Measurements from ENCODE around the gene TCL1B. TPM values are rescaled to one million over a fixed set of nuclear protein-coding genes. Genes with fewer than 3 reads are reported as not detected.

TCL1B gene
- total and polyA plus RNA-seq, 3 experiments from 2014 or later, result not detected

DNA sequence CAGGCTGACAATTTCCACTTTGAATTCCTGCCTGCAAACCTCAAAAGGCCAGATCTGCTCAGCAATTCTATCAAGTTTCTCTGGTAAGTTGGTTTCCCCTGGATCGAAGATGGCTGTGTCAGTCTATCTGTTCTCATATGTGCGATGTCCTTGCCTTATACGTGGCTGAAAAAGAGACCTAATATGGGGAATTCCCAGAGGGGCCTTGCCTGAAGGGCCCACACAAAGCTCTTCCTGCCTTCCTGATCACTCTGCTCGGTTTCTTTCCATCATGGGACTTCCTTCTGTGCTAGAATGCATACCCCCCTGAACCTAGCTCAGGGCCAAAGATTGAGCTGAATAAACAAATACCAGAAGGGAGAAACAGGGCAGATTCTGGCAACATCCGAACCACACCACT is 13.2 kb downstream of the TCL1B start:
- Mint-ChIP-seq H3K27me3 (peaks cover 11 to 59% of the 10 kb centered on the region in 2 donors), H3K27ac (no peak overlapping the region), H3K4me1 (no peaks in the 10 kb centered on the region), H3K36me3 (no peaks in the 10 kb centered on the region), H3K9me3 (peaks cover 0 to 2% (median 0%) of the 10 kb centered on the region in 5 donors), H3K4me3 (no peak overlapping the region)
- H3K27ac ChIP-seq (ENCODE audit: low read depth, low read length), result no peak overlapping the region
- H3K27me3 ChIP-seq (ENCODE audit: insufficient read depth, low read length, poor library complexity, severe bottlenecking), result no peaks in the 10 kb centered on the region
- no peak for DNase-seq
- ChIA-PET POLR2A (no interaction called here), CTCF (no interaction called here)
- H3K36me3 ChIP-seq (ENCODE audit: insufficient read depth, low read length), result no peaks in the 10 kb centered on the region
- no peaks in the 10 kb centered on the region for H3K9me3 ChIP-seq (ENCODE audit: low read length)
- H3K4me3 ChIP-seq (ENCODE audit: low read length), result no peak overlapping the region
- no peaks in the 10 kb centered on the region for H3K4me1 ChIP-seq (ENCODE audit: insufficient read depth, low read length)

DNA sequence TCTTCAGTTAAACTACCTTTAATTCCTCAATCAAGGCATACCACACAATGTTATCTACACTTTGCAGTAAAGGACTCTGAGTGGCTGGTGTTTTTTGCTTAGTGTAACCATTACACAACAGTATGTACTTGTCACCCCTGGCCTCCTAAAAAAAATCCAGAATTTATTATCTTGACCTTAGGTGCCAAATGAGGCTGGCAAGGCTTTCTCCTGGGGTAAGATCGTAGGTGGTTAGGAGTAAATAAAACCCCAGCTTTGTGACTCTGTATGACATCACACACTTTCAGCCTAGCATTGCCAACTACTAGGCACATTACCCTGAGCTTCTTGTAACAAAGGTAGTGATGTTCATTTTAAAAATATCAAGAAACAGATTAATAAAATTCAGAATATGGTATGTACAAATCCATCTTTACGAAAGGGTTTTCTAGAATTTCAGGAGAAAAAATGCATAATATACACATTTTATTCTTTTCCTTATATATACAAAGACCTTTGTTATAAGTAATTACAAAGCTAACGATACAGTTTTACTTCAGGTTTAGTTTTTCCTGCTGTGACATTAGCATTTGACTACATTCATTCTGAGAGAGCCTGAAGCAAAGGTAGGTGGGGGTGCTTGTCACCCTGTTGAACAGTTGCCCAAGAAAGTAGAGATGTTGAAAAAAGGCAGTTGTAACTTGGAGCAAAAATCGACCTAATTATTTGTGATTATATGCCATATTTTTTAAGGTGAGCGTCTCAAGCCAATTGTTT is 14.2 kb downstream of the TCL1B start:
- peaks cover 0 to 2% (median 0%) of the 10 kb centered on the region in 5 donors for H3K9me3 Mint-ChIP-seq
- H3K27ac ChIP-seq (ENCODE audit: low read depth, low read length), result no peak overlapping the region
- ChIA-PET POLR2A (no interaction called here), CTCF (no interaction called here)
- H3K4me3 Mint-ChIP-seq, result no peak overlapping the region
- no peaks in the 10 kb centered on the region for H3K4me1 ChIP-seq (ENCODE audit: insufficient read depth, low read length)
- H3K9me3 ChIP-seq (ENCODE audit: low read length), result no peaks in the 10 kb centered on the region
- no peaks in the 10 kb centered on the region for H3K36me3 Mint-ChIP-seq
- no peak overlapping the region for H3K27ac Mint-ChIP-seq
- H3K36me3 ChIP-seq (ENCODE audit: insufficient read depth, low read length), result no peaks in the 10 kb centered on the region
- DNase-seq, result no peak
- no peak overlapping the region for H3K4me3 ChIP-seq (ENCODE audit: low read length)
- no peaks in the 10 kb centered on the region for H3K4me1 Mint-ChIP-seq
- H3K27me3 Mint-ChIP-seq, result peaks cover 13 to 57% of the 10 kb centered on the region in 2 donors
- no peaks in the 10 kb centered on the region for H3K27me3 ChIP-seq (ENCODE audit: insufficient read depth, low read length, poor library complexity, severe bottlenecking)

DNA sequence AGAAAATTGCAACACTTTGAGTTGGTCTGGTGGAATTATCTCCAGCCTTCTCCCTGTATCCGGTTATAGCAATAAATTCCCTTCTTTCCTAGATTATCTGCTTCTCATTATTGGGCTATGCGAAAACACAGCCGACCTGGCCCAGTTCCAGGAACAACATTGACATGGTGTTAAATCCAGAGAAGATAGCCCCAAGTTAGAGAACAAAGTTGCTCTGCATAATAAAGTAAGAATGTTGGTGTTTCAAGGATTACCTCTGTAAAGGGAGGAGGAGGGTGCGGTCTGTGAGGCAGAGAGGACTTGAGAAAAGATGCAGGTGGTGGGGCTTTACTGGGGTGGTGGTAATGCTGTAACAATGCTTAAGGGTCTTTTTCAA is 15.6 kb downstream of the TCL1B start:
- Histone ChIP-seq H3K4me3 (ENCODE audit: low read length) (no peak overlapping the region), H3K9me3 (ENCODE audit: low read length) (no peaks in the 10 kb centered on the region), H3K27me3 (ENCODE audit: insufficient read depth, low read length, poor library complexity, severe bottlenecking) (no peaks in the 10 kb centered on the region), H3K27ac (ENCODE audit: low read depth, low read length) (no peak overlapping the region), H3K36me3 (ENCODE audit: insufficient read depth, low read length) (no peaks in the 10 kb centered on the region), H3K4me1 (ENCODE audit: insufficient read depth, low read length) (no peaks in the 10 kb centered on the region)
- no peaks in the 10 kb centered on the region for H3K36me3 Mint-ChIP-seq
- no peak overlapping the region for H3K4me3 Mint-ChIP-seq
- DNase-seq, result no peak
- no peak overlapping the region for H3K27ac Mint-ChIP-seq
- no peaks in the 10 kb centered on the region for H3K4me1 Mint-ChIP-seq
- peaks cover 0 to 2% (median 0%) of the 10 kb centered on the region in 5 donors for H3K9me3 Mint-ChIP-seq
- ChIA-PET POLR2A (no interaction called here), CTCF (no interaction called here)
- peaks cover 7 to 56% of the 10 kb centered on the region in 2 donors for H3K27me3 Mint-ChIP-seq

DNA sequence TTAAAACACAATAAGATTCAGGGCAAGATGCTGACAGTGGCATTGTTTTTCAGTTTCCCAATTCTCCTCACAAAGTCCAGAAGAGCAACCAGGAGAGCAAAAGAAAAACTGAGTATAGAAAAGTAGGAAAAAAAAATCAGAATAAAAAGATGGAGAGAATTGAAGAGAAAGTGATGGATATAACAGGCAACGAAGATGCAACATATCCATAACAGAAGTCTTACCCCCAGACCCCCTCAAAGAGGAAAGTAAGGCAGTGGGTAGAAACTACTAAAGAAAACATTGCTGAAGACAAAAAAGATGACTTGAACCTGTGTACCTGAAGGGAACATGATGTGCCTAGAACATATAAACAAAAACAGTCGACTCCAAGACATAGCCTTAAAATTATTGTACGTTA is 17.1 kb downstream of the TCL1B start:
- Histone ChIP-seq H3K4me3 (ENCODE audit: low read length) (no peak overlapping the region), H3K27me3 (ENCODE audit: insufficient read depth, low read length, poor library complexity, severe bottlenecking) (no peaks in the 10 kb centered on the region), H3K27ac (ENCODE audit: low read depth, low read length) (no peak overlapping the region), H3K9me3 (ENCODE audit: low read length) (no peaks in the 10 kb centered on the region), H3K4me1 (ENCODE audit: insufficient read depth, low read length) (no peaks in the 10 kb centered on the region), H3K36me3 (ENCODE audit: insufficient read depth, low read length) (no peaks in the 10 kb centered on the region)
- ChIA-PET POLR2A (no interaction called here), CTCF (no interaction called here)
- no peak for DNase-seq
- peaks cover 0 to 2% (median 0%) of the 10 kb centered on the region in 5 donors for H3K9me3 Mint-ChIP-seq
- H3K4me1 Mint-ChIP-seq, result no peaks in the 10 kb centered on the region
- H3K27me3 Mint-ChIP-seq, result peaks cover 7 to 46% of the 10 kb centered on the region in 2 donors
- H3K4me3 Mint-ChIP-seq, result no peak overlapping the region
- H3K36me3 Mint-ChIP-seq, result no peaks in the 10 kb centered on the region
- H3K27ac Mint-ChIP-seq, result no peak overlapping the region

DNA sequence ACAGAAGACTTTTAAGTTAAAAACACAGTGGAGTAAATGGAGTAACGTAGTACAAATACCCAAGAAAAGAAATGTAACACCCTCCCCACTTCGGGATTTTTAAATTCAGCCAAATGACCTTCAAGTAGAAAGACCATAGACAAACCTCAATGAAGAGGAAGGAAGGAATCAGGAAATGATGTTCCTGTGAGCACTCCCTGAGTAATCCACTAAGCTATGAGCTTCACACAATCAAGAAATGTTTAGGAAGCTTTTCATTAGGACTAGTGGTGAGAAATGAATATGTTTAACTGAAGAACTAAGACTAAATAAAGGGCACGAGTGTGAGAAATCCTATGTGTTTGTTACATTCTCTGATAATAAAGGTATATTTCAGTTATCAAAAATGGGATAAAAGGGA is 17.6 kb downstream of the TCL1B start:
- H3K9me3 Mint-ChIP-seq, result peaks cover 0 to 2% (median 0%) of the 10 kb centered on the region in 5 donors
- H3K4me3 Mint-ChIP-seq, result no peak overlapping the region
- no peak overlapping the region for H3K27ac Mint-ChIP-seq
- H3K27me3 Mint-ChIP-seq, result peaks cover 7 to 48% of the 10 kb centered on the region in 2 donors
- no peaks in the 10 kb centered on the region for H3K36me3 Mint-ChIP-seq
- H3K36me3 ChIP-seq (ENCODE audit: insufficient read depth, low read length), result no peaks in the 10 kb centered on the region
- H3K9me3 ChIP-seq (ENCODE audit: low read length), result no peaks in the 10 kb centered on the region
- H3K4me1 Mint-ChIP-seq, result no peaks in the 10 kb centered on the region
- POLR2A ChIA-PET, result no interaction called here
- DNase-seq, result no peak
- no peaks in the 10 kb centered on the region for H3K27me3 ChIP-seq (ENCODE audit: insufficient read depth, low read length, poor library complexity, severe bottlenecking)
- no peak overlapping the region for H3K27ac ChIP-seq (ENCODE audit: low read depth, low read length)
- CTCF ChIA-PET, result no interaction called here
- H3K4me3 ChIP-seq (ENCODE audit: low read length), result no peak overlapping the region
- no peaks in the 10 kb centered on the region for H3K4me1 ChIP-seq (ENCODE audit: insufficient read depth, low read length)

DNA sequence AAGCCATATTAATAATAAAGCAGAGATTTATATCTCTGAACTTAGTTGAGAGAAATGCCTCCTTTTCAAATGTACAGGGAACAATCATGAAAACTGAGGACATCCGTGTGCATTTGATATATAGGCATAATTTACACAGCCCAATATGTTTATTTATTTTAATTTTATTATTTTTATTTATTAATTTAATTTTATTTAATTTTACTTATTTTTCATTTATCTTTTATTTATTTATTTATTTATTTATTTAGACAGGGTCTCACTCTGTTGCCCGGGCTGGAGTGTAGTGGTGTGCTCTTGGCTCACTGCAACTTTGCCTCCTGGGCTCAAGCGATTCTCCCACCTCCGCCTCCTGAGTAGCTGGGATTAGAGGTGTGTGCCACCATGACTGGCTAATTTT is 19.3 kb downstream of the TCL1B start:
- H3K27me3 ChIP-seq (ENCODE audit: insufficient read depth, low read length, poor library complexity, severe bottlenecking), result no peaks in the 10 kb centered on the region
- Mint-ChIP-seq H3K4me3 (no peak overlapping the region), H3K27me3 (peaks cover 10 to 55% of the 10 kb centered on the region in 2 donors), H3K9me3 (peaks cover 0 to 2% (median 0%) of the 10 kb centered on the region in 5 donors), H3K4me1 (no peaks in the 10 kb centered on the region), H3K27ac (no peak overlapping the region), H3K36me3 (no peaks in the 10 kb centered on the region)
- H3K4me3 ChIP-seq (ENCODE audit: low read length), result no peak overlapping the region
- DNase-seq, result no peak
- H3K9me3 ChIP-seq (ENCODE audit: low read length), result no peaks in the 10 kb centered on the region
- ChIA-PET CTCF (no interaction called here), POLR2A (no interaction called here)
- no peak overlapping the region for H3K27ac ChIP-seq (ENCODE audit: low read depth, low read length)
- no peaks in the 10 kb centered on the region for H3K4me1 ChIP-seq (ENCODE audit: insufficient read depth, low read length)
- H3K36me3 ChIP-seq (ENCODE audit: insufficient read depth, low read length), result no peaks in the 10 kb centered on the region

DNA sequence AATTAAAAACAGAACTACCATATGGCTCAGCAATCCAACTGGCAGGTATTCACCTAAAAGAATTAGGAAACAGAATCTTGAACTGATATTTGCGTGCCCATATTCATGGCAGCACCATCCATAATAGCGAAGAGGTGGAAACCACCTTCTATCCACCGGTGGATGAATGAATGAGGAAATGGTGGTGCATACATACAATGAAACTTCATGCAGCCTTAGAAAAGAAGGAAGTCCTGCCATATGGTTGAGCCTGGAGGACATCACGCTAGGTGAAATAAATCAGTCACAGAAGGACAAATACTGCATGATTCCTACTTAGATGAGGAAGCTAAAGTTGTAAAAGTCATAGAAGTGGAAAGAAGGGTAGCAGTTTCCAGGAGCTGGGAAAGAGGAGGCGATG is 21.1 kb downstream of the TCL1B start:
- no peak overlapping the region for H3K4me3 Mint-ChIP-seq
- Histone ChIP-seq H3K4me1 (ENCODE audit: insufficient read depth, low read length) (no peaks in the 10 kb centered on the region), H3K27ac (ENCODE audit: low read depth, low read length) (no peak overlapping the region), H3K9me3 (ENCODE audit: low read length) (no peaks in the 10 kb centered on the region), H3K27me3 (ENCODE audit: insufficient read depth, low read length, poor library complexity, severe bottlenecking) (no peaks in the 10 kb centered on the region), H3K36me3 (ENCODE audit: insufficient read depth, low read length) (no peaks in the 10 kb centered on the region), H3K4me3 (ENCODE audit: low read length) (no peak overlapping the region)
- H3K27me3 Mint-ChIP-seq, result peaks cover 12 to 51% of the 10 kb centered on the region in 2 donors
- no peaks in the 10 kb centered on the region for H3K36me3 Mint-ChIP-seq
- no peaks in the 10 kb centered on the region for H3K4me1 Mint-ChIP-seq
- H3K9me3 Mint-ChIP-seq, result peaks cover 0 to 2% (median 0%) of the 10 kb centered on the region in 5 donors
- DNase-seq, result no peak
- H3K27ac Mint-ChIP-seq, result no peak overlapping the region
- CTCF ChIA-PET, result no interaction called here
- POLR2A ChIA-PET, result no interaction called here

DNA sequence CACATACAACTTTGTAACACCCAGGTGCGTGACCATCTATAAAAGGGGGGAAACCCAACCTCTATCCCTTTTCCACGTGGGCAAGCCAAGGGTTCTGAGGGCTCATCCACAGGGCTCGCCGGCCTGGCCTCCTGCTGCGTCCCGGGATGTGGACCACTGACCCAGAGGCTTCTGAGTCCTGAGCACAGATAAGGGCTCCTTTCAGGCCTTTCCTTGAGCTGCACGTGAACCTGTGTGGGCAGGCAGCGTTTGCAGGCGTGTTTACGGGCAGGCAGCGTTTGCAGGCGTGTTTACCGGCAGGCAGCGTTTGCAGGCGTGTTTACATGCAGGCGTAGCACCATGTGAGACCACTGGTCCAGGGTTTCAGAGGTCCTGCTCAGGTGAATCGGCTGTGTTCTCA is 23.9 kb downstream of the TCL1B start:
- POLR2A ChIA-PET, result no interaction called here
- H3K9me3 Mint-ChIP-seq, result no peaks in the 10 kb centered on the region

More for the DNA sequence above, 23.9 kb downstream of the TCL1B start:
- Mint-ChIP-seq H3K27me3 (peaks cover 14 to 56% of the 10 kb centered on the region in 2 donors), H3K4me3 (no peak overlapping the region), H3K4me1 (no peaks in the 10 kb centered on the region), H3K27ac (no peak overlapping the region), H3K36me3 (no peaks in the 10 kb centered on the region)
- no peaks in the 10 kb centered on the region for H3K9me3 ChIP-seq (ENCODE audit: low read length)
- no peaks in the 10 kb centered on the region for H3K4me1 ChIP-seq (ENCODE audit: insufficient read depth, low read length)
- no peaks in the 10 kb centered on the region for H3K27me3 ChIP-seq (ENCODE audit: insufficient read depth, low read length, poor library complexity, severe bottlenecking)
- no peak overlapping the region for H3K27ac ChIP-seq (ENCODE audit: low read depth, low read length)
- H3K4me3 ChIP-seq (ENCODE audit: low read length), result no peak overlapping the region
- CTCF ChIA-PET, result no interaction called here
- DNase-seq, result no peak
- H3K36me3 ChIP-seq (ENCODE audit: insufficient read depth, low read length), result no peaks in the 10 kb centered on the region

Data from CD8-positive, alpha-beta memory T cell (primary cell).